Kidney capillary endothelial cell (primary cell): ENCODE results near the gene RBM38.
"Not testable (repeated sequence)": the region's sequence is repeated elsewhere in the genome, so short reads cannot be mapped to it uniquely, and the experiment has no call there.

ENCODE experiments used
- DNase-seq: peaks from one replicate; pipeline ENCODE4 v3.0.0-alpha.2; 2018; ENCODE audit warnings: low spot score

Gene RBM38

GRCh38 chr20:57417830-57418780 lies 26.9 kb downstream of the RBM38 start:
- no peak for DNase-seq

DNA sequence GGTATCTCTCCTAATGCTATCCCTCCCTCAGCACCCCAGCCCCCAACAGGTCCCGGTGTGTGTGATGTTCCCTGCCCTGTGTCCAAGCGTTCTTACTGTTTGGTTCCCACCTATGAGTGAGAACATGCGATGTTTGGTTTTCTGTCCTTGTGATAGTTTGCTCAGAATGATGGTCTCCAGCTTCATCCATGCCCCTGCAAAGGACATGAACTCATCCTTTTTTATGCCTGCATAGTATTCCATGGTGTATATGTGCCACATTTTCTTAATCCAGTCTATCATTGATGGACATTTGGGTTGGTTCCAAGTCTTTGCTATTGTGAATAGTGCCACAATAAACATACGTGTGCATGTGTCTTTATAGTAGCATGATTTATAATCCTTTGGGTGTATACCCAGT lies 28.3 kb downstream of the RBM38 start:
- DNase-seq = not testable (repeated sequence)

GRCh38 chr20:57420571-57421252 lies 29.5 kb downstream of the RBM38 start:
- no peak for DNase-seq

DNA sequence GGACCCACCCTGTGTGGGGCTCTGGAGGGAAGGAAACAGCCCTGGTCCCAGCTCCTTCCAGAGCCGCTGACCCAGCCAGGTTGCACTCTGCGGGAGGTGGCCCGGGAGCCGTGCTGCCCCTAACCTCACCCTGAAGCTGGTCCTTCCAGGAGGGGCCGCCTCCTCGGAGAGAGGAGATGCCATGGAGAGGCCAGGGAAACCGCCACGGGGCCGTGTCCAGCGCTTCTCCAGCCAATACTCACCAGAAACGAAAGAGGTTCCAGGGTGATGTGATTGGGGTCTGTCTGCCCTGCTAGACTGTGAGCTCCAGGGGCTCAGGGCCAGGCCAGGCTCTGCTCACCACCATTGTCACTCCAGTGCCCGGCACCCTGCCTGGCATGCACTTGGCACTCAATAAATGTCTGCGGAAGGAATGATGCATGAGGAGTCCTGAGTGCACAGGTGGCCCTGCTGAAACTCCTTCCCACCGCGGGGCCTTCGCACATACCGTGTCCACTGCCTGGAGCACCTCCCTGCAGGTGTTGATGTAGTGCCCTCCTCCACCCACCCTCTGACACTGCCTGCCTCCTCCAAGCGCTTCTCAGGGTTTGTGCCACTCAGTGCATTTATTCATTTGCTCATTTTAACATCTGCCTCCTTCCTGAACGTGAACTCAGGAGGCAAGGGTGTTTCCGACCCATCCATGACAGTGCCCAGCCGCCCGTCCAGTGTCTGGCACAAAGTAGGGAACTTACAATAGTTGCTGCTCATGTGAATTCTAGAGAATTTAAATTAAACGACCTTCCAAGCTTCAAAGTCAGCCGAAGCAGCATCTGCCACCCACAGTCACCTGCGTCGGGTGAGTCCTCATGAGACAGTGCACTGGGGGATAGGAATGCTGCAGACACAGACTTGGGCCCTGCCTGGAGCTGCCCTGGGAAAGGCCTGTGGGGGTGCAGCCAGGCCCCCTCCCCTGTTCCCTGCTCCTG lies 30.3 kb downstream of the RBM38 start:
- no peak for DNase-seq

GRCh38 chr20:57422254-57422653 lies 31.1 kb downstream of the RBM38 start:
- DNase-seq = no peak

DNA sequence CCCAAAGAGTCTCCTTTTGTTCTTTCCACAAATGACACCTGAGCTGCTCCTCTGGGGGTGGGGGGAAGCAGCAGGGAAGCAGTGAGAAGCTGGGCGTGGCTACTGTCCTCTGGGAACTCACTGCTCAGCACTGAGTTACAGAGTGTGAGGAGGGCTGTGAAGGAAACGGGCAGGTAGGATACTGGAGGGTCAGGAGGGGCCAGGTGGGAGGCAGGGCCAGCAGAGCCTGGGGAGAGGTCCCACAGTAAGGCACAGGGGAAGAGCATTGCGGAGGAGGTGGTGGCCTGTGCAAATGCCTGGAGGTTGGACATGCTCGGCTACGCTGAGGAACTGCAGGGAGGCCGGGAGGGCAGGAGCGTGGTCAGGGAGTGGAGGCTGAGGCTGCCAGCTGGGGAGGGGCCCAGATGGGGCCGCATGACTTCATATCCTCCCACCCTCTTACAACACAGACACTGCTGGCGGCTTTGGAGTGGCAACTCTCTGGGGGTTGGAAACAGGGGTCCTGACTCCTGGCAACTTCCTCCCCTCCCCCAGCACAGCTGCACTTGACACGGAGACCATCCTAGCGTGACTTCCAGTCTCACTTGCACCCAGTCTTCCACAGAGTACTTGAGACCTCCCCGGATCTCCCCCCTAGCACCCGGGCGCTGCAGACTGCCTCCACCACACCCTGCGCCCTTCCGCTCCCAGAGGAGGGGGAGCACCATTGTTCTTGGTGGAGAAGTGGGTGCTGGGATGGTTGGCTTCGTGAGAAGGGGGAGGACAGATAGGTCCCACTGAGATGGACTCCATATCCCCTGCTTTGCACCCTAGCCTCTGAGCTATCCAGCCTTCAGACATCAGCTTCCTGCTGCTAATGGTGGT lies 34.2 kb downstream of the RBM38 start:
- no peak for DNase-seq

DNA sequence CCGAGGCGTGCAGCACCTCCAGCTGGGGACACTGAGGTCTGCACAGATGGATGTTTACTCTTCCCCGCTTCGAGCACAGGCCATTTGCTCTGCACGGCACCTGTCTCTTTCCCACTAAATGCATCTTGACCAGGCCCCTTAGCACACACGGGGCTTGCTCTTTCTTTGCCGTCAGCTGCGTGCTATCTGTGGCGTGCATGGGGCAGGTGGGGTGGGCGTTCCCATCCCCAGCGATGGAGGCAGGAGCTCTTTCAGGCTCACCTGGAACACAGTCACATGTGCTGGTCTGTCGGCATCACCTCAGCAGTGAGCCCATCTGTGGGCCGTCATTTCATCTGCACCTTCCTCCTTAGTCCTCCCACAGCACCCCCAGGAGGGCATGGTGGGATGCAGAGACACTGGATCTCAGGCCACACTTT lies 35.1 kb downstream of the RBM38 start:
- no peak for DNase-seq

DNA sequence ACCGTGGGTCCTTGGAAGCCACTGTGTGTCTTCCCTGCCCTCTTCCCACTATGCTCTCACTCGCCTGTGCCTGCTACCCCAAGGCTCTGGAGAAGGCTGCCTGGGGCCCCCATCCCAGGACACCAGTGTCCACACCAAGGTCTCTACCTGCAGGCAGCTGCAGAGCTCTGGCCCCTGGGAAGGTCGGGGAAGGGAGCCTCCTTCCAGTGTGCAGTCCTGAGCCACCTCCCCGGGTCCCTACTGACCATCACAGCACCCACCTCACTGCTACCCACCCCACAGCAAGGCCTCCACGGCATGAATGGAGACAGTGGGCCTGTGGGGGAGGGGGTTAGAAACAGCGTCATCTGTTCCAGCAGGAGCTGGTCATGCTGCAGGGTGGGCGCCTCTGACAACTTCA lies 35.6 kb downstream of the RBM38 start:
- no peak for DNase-seq

DNA sequence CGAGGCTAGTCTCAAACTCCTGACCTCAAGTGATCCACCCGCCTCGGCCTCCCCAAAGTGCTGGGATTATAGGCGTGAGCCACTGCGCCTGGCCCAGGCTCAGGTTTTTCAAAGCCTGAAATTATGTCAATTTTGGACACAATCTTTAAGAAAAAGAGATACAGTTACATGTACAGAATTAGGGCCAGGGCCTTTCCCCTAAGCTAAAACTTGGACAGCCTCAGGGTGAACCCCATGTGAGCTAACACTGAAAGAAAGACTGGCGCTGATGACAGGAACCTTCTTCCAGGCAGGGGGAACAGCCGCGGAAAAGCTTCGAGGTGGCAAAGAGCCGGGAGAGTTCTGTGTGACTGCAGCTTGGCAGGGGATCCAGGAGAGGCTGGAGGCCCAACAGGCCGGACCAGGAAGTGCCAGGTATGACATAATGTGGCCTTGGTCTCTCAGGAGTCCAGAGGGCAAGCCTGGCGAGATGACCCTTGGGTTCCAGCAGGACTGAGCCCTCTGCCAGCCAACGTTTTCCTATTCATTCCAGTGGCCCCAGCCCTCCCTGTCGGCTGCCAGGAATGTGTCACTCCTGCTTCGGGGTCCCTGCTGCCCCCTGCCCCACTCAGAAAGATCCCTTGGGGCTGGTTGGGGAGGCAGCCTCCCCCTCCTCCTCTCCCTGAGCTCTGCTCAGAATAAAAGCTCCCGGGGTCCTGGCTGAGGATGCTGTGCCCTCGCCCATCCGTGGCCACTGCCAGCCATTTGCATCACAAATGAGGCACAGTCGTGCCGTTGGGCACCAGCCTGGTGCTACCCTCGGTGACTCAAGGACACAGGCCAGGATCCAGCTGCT lies 37.3 kb downstream of the RBM38 start:
- DNase-seq = no peak

DNA sequence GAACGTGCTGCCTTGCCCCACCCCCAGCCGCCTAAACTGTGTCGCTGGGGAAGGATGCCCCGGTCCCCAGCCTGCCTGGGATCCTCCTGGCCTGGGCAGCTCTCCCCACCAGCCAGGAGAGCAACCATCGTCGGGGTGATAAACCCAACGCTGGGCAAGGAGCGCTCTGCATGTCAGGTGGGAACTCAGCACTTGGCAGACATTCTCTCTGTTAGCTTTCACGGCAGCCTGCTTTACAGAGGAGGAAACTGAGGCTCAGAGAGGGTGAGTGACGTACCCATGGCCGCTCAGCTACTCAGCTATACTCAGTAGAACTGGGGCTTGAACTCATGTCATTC lies 37.9 kb downstream of the RBM38 start:
- no peak for DNase-seq

DNA sequence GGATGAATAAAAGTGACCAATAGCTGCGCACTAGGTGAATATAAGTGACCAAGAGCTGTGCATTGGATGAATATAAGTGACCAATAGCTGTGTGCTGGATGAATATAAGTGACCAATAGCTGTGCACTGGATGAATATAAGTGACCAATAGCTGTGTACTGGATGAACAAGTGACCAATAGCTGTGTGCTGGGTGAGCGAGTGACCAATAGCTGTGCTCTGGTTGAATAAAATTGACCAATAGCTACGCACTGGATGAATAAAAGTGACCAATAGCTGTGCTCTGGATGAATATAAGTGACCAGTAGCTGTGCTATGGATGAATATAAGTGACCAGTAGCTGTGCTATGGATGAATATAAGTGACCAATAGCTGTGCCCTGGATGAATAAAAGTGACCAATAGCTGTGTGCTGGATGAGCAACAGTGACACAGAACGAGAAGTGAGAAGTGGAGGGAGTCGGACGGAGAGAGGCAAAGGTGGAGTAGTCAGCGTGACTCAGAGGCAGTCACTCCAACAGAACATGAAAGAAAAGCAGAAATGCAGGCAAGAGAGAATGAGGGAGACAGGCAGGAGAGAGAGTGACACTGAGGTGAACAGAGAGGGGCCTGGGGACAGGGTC lies 38.5 kb downstream of the RBM38 start:
- DNase-seq = no peak

DNA sequence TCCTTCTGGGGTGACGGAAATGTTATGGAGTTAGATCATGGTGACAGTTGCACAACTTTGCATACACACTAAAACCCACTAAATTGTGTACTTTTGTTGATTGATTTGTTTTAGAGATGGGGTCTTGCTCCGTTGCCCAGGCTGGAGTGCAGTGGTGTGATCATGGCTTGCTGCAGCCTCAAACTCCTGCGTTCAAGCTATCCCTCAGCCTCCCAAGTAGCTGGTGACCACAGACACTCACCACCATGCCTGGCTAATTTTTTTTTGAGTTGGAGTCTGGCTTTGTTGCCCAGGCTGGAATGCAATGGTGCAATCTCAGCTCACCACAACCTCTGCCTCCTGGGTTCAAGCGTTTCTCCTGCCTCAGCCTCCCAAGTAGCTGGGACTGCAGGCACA lies 39.0 kb downstream of the RBM38 start:
- DNase-seq = not testable (repeated sequence)

DNA sequence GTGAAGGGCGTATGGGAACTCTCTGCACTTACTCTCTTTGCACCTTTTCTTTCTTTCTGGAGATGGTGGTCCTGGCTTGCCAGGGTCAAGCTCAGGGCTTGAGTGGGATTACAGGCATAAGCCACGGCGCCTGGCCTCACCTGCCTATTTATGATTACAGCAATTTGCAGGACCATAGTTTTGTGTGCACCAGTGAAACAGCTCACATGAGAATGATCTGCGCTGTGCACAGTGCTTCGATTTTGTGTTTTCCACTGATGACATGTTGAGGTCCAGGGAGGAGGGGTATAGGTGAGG lies 40.3 kb downstream of the RBM38 start:
- DNase-seq = no peak

DNA sequence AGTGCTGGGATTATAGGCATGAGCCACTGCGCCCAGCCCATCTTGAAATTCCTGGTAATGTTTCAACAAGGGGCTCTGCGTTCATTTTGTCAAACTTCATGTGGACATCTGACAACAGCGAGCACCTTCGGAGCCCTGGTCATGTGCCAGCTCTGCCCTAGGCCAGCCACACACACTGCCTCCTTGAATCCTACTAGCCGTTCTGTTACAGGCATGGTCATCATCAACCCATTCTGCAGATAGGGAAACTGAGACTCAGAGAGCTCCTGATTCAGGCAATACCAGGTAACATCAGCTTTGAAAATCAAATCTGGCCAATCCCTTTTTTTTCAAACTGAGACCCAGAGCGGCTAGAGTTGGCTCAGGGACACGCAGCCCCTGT lies 41.3 kb downstream of the RBM38 start:
- DNase-seq = no peak

DNA sequence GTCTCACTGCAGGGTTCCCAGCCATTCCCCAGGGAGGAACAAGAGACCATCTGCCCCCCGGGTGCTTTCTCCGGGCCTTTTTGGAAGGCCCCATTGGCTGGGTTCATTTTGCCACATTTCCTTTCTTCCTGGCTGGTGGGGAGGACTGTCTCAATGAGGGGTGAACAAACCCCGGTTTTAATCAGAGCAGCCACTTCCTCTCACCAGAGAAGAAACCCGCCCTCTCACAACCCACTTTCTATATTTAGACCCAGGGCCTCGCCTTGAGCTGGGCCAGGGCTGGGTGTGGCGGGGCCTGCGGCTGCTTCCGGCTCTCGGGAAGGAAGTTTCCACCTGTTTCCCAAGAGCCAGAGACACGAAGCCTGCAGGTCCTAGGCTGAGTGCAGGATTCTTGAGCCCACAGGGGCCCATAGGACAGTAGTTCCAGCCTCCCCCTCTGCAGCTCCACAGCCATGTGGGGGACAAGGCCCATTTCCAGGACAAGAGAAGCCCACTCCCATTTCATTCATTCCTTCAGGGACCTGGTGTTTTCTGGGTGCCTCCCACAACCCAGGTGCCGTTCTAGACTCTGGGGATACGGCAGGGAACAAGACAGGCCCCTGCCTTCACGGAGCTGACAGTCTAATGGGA lies 41.8 kb downstream of the RBM38 start:
- peak; percentile 20 for DNase-seq

DNA sequence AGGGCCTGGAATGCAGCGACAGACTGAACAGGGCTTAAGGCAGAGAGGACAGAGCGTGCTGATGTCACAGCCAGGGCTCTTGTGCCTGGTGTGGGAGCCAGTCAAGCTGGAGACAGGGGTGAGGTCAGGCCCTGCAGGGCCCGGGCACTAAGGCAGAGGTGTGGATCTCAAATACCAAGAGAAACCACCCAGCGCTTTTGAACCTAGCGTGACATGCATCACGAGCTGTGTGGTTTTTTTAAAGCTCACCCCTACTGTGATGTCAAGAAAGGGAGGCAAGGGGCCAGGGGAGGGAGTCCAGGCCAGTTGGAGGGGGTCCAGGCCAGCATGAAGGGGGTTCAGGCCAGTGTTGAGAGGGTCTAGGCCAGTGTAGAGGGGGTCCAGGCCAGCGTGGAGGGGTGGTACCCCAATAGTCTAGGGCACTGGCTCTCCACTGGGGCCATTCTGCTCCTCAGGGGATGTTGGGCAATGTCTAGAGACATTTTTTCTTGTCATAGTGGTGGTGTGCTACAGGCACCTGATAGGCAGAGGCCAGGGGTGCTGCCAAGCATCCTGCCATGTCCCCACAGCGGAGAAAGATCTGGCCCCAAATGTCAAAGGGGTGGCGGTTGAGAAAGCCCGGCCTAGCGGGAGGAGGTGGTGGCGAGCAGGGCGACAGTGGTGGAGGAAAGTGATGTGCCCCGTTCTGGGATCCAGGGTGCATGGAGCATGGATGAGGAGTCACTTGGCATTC lies 42.6 kb downstream of the RBM38 start:
- no peak for DNase-seq

DNA sequence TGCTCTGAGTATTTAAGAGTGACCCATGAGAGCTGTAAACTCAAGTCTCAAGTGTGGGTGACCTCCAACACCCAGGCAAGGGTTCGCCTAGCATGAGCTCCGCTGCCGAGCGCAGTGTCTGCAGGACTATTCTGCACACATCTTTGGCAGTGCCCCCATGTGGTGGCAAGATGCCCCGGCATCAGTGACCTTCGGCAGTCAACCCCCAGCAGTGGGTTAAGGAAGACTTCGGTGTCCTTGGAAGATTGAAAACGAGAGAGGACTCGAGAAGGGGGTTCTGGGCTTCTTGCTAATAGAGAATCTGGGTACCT lies 43.1 kb downstream of the RBM38 start:
- no peak for DNase-seq

GRCh38 chr20:57435105-57435497 lies 43.9 kb downstream of the RBM38 start:
- DNase-seq = no peak

GRCh38 chr20:57435498-57436222 lies 44.5 kb downstream of the RBM38 start:
- no peak for DNase-seq
